Mucosa of gallbladder (tissue), 1 donor: ENCODE results near the gene SDHB. TPM values are rescaled to one million over a fixed set of nuclear protein-coding genes. Genes with fewer than 3 reads are reported as not detected.

Experiments used
- DNase-seq: peaks from one replicate; pipeline ENCODE4 v3.0.0-alpha.2; 2020; ENCODE audit warnings: low spot score
- total RNA-seq: library from RNA; stranded (reverse); gene quantifications from one replicate; pipeline ENCODE4 v1.2.1, GENCODE V29; 2021
- donor health status: DM: no; HTN: no; CAD: no.

The SDHB gene
- total RNA-seq, 1 donor from 2014 or later, result 89.7 TPM

GRCh38 chr1:16969057-16969611 is 84.7 kb downstream of the SDHB start:
- DNase-seq, result no peak

Other genes with a start within 250 kb of the SDHB start
- gene RNU1-2, start 158.1 kb downstream of the SDHB start, total RNA-seq, result 1,358 TPM
- 33.0 TPM for gene CROCC, start 132.1 kb downstream of the SDHB start, total RNA-seq
- gene MFAP2, start 73.4 kb downstream of the SDHB start, total RNA-seq, result 19.8 TPM
- gene ATP13A2, start 42.1 kb downstream of the SDHB start, total RNA-seq, result 87.1 TPM
- 8.6 TPM for gene PADI2, start 65.4 kb upstream of the SDHB start, total RNA-seq
- not detected for gene PADI1, start 151.1 kb upstream of the SDHB start, total RNA-seq
- 0.72 TPM for gene PADI3, start 195.1 kb upstream of the SDHB start, total RNA-seq